DND-41 (cell line): ENCODE results near the gene ERCC5.

Experiments
- ATAC-seq: fragments of 200-7000 bp; cut with Tn5 transposase; 3 replicates; pipeline ENCODE4 v1.9.1; 2021; ENCODE audit warnings: low read depth; ENCODE audit not compliant: insufficient read depth
- DNase-seq: peaks from one replicate; pipeline ENCODE4 v3.0.0-alpha.2; 2020
- H2AFZ ChIP-seq: 2 replicates; pipeline ENCODE4 v1.6.0; 2012; ENCODE audit warnings: low read depth, low read length
- H3K27ac ChIP-seq: 2 replicates; pipeline ENCODE4 v1.5.1; 2012; ENCODE audit warnings: low read length, inconsistent platforms
- H3K27me3 ChIP-seq: fragments of 200-600 bp; sonication (generic); 2 replicates; pipeline ENCODE4 v1.6.0; 2012; ENCODE audit warnings: low read length, mild to moderate bottlenecking, inconsistent platforms; ENCODE audit not compliant: insufficient read depth, poor library complexity
- H3K36me3 ChIP-seq: 2 replicates; pipeline ENCODE4 v1.5.1; 2012; ENCODE audit warnings: low read length, inconsistent platforms; ENCODE audit not compliant: insufficient read depth
- H3K4me1 ChIP-seq: 2 replicates; pipeline ENCODE4 v1.5.1; 2012; ENCODE audit warnings: mild to moderate bottlenecking, low read length; ENCODE audit not compliant: insufficient read depth
- H3K4me2 ChIP-seq: 2 replicates; pipeline ENCODE4 v1.6.0; 2012; ENCODE audit warnings: mild to moderate bottlenecking, moderate library complexity, low read length, inconsistent platforms; ENCODE audit not compliant: insufficient read depth
- H3K4me3 ChIP-seq, 2 experiments: fragments of 200-600 bp in 1 of 2; shearing (Covaris generic) in 1 of 2; 2 replicates each; pipeline ENCODE4 v1.5.1; 2012 to 2016; ENCODE audit warnings: inconsistent platforms in 2 of 2, low read length in 2 of 2, mild to moderate bottlenecking in 2 of 2, low read depth in 1 of 2, moderate library complexity in 1 of 2
- H3K79me2 ChIP-seq: 2 replicates; pipeline ENCODE4 v1.6.0; 2012; ENCODE audit warnings: low read length, inconsistent platforms; ENCODE audit not compliant: insufficient read depth
- H3K9ac ChIP-seq: 2 replicates; pipeline ENCODE4 v1.6.0; 2012; ENCODE audit warnings: low read depth, mild to moderate bottlenecking, inconsistent platforms, low read length, moderate library complexity
- H3K9me3 ChIP-seq: 2 replicates; pipeline ENCODE4 v1.5.1; 2012; ENCODE audit warnings: low read length, moderate library complexity, mild to moderate bottlenecking, inconsistent platforms; ENCODE audit not compliant: insufficient read depth, severe bottlenecking
- H4K20me1 ChIP-seq: 2 replicates; pipeline ENCODE4 v1.6.0; 2012; ENCODE audit warnings: low read length; ENCODE audit not compliant: insufficient read depth
- EZH2 ChIP-seq: IDR thresholded peaks from 3 replicates; pipeline ENCODE4 v1.6.1; 2012; ENCODE audit warnings: borderline replicate concordance, low read depth, mild to moderate bottlenecking, moderate library complexity, low read length, inconsistent platforms; ENCODE audit not compliant: severe bottlenecking
- TF ChIP-seq, protein P1 (sequence below): IDR thresholded peaks from 2 replicates; pipeline ENCODE4 v1.5.1; 2012; ENCODE audit warnings: borderline replicate concordance, low read length, moderate library complexity, mild to moderate bottlenecking; ENCODE audit not compliant: poor library complexity, severe bottlenecking; ENCODE audit errors: extremely low read depth

Gene ERCC5

DNA sequence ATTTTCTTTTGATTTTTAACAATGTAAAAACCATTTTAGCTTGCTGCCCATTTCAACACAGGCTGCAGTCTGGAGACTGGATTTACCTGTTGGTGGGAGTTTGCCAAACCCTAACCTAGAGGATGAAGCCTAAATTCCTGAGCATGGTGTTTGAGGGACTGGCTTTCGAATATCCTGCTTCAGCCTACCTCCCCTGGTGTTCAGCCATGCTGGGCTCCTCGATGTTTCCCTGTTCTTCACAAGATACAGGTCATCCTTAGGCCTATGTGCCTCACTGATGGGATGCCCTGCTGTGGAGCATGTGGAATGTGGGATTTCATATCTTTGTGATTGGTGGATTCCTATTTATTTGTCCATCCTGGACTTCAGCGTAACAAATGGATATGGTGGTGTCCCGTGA is 20.4 kb upstream of the ERCC5 start:
- ATAC-seq (no peak), DNase-seq (no peak)
- Histone ChIP-seq H3K9ac (no peak overlapping the region), H3K4me2 (no peak overlapping the region), H4K20me1 (no peaks in the 10 kb centered on the region), H3K36me3 (peaks cover 55% of the 10 kb centered on the region), H3K9me3 (no peaks in the 10 kb centered on the region), H3K4me1 (no peaks in the 10 kb centered on the region), H3K27ac (no peak overlapping the region), H3K79me2 (no peaks in the 10 kb centered on the region), H2AFZ (no peak overlapping the region), H3K27me3 (no peaks in the 10 kb centered on the region), H3K4me3 (no peak overlapping the region)
- TF ChIP-seq, protein P1, sequence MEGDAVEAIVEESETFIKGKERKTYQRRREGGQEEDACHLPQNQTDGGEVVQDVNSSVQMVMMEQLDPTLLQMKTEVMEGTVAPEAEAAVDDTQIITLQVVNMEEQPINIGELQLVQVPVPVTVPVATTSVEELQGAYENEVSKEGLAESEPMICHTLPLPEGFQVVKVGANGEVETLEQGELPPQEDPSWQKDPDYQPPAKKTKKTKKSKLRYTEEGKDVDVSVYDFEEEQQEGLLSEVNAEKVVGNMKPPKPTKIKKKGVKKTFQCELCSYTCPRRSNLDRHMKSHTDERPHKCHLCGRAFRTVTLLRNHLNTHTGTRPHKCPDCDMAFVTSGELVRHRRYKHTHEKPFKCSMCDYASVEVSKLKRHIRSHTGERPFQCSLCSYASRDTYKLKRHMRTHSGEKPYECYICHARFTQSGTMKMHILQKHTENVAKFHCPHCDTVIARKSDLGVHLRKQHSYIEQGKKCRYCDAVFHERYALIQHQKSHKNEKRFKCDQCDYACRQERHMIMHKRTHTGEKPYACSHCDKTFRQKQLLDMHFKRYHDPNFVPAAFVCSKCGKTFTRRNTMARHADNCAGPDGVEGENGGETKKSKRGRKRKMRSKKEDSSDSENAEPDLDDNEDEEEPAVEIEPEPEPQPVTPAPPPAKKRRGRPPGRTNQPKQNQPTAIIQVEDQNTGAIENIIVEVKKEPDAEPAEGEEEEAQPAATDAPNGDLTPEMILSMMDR = no peak
- TF ChIP-seq EZH2 = no peak

DNA sequence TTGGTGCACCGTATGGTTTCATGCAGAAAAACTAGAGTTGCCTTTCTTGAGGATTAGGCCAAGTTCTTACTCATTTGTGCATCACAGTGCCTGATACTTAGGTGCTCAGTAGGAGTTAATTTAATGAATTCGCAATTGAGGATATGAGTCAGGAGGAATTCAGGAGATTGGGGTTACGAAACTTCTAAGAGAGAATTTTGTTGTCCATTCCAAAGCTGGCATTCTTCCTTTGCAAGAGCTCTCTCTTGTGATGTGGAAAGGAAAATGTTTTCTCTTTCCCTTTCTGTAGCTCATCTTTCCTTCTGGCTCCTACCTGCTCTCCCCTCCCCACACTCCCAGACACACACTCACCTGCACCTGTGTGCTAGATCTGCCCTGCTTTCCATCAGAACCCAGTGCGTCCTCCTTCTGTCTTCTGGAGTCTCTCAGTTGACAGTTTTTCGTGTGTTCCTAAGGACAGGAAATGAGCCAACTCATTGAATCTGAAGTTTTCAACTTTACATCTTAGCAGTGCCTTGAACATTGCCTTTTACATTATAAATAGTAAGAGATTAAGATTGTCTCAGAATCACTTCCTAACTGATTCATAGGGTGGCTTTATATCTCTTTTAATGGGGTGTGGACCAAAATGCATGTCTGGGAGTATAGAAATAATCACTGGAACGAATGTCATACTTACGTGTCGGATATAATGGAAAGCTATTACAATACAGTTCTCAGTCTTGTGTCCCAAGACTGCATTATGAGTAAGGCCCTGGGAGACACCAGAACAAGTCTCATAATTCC is 19.7 kb upstream of the ERCC5 start:
- no peak overlapping the region for H2AFZ ChIP-seq
- no peak overlapping the region for H3K27ac ChIP-seq
- H3K36me3 ChIP-seq = peaks cover 53% of the 10 kb centered on the region
- no peak for DNase-seq
- H3K4me2 ChIP-seq = no peak overlapping the region
- H3K27me3 ChIP-seq = no peaks in the 10 kb centered on the region
- no peak for ATAC-seq
- H3K9ac ChIP-seq = no peak overlapping the region
- H3K9me3 ChIP-seq = no peaks in the 10 kb centered on the region
- no peak overlapping the region for H3K4me3 ChIP-seq
- TF ChIP-seq, protein P1 = no peak
- no peak for TF ChIP-seq EZH2
- no peaks in the 10 kb centered on the region for H4K20me1 ChIP-seq
- no peaks in the 10 kb centered on the region for H3K79me2 ChIP-seq
- H3K4me1 ChIP-seq = no peaks in the 10 kb centered on the region

DNA sequence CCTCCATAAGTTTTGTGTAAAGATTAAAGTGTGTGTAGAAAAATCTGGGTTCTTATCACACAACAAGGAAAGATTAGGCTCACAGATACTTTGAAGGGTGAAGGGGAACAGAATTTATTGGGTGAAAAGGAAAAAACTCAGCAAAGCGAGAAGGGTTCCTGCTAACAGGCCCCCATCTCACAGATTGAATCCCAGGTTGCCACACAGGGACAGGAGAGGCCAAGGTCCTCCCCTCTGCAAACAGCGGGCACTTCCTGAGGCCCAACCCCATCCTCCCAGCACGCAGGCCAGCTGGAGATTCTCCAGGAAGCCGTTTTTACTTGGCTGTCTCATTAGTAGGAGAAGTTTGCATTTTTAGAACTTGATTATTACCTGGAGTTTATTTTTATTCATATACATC is 15.2 kb upstream of the ERCC5 start:
- TF ChIP-seq EZH2 = no peak
- TF ChIP-seq, protein P1 = no peak
- Histone ChIP-seq H3K4me2 (no peak overlapping the region), H4K20me1 (no peaks in the 10 kb centered on the region), H3K36me3 (peaks cover 45% of the 10 kb centered on the region), H2AFZ (no peak overlapping the region), H3K79me2 (no peaks in the 10 kb centered on the region), H3K9ac (no peak overlapping the region), H3K27me3 (no peaks in the 10 kb centered on the region), H3K4me1 (no peaks in the 10 kb centered on the region), H3K4me3 (no peak overlapping the region), H3K9me3 (no peaks in the 10 kb centered on the region), H3K27ac (no peak overlapping the region)
- ATAC-seq (no peak), DNase-seq (no peak)

DNA sequence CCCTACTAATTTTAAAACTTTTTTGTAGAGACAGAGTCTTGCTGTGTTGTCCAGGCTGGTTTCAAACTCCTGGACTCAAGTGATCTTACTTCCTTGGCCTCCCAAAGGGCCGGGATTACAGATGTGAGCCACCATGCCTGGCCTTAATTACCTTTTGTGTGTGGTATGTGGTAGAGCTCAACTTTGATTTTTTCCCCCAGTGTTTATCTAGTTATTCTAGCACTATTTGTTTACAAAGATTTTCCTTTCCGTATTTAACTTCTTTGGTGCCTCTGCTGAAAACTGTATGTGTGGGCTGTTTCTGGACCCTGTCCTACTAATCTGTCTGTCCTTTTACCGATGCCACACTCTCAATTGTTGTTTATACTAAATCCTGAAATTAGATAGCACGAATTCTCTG is 9.4 kb upstream of the ERCC5 start:
- Histone ChIP-seq H3K4me1 (no peaks in the 10 kb centered on the region), H4K20me1 (no peaks in the 10 kb centered on the region), H3K4me3 (no peak overlapping the region), H3K27ac (no peak overlapping the region), H2AFZ (no peak overlapping the region), H3K27me3 (no peaks in the 10 kb centered on the region), H3K9me3 (no peaks in the 10 kb centered on the region), H3K79me2 (no peaks in the 10 kb centered on the region), H3K9ac (no peak overlapping the region), H3K4me2 (no peak overlapping the region), H3K36me3 (peaks cover 51% of the 10 kb centered on the region)
- DNase-seq (no peak), ATAC-seq (no peak)
- TF ChIP-seq, protein P1 = no peak
- no peak for TF ChIP-seq EZH2
